GM21576 (cell line): ENCODE data around the gene EBLN2.

Source experiments
- ATAC-seq: cut with Tn5 transposase; IDR thresholded peaks from one replicate; pipeline ENCODE4 v1.9.1; 2021; ENCODE audit warnings: mild to moderate bottlenecking, moderate library complexity; ENCODE audit not compliant: unreplicated experiment

EBLN2 gene

DNA sequence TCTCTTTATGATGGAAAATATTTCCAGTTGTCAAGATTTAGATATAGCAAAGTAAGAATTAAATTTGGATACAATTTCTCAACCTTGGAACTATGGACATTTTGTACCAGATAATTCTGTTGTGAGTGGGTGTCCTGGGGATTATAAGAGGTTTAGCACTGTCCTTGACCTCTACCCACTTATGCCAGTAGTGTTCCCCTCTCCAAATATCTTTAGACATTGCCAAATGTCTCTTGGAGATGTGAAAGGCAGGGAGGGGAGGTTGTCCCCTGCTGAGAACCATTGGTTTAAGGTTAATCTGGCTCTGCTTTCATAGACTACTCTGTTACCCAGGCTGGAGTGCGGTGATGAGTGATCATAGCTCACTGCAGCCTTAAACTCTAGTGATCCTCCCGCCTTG is at the start of gene EBLN2:
Gene EBLN2, plus strand, starts transcription at position 244 of the 400 bp plus-strand sequence. CDS start 423 bp downstream, outside the sequence.
- ATAC-seq = no peak

DNA sequence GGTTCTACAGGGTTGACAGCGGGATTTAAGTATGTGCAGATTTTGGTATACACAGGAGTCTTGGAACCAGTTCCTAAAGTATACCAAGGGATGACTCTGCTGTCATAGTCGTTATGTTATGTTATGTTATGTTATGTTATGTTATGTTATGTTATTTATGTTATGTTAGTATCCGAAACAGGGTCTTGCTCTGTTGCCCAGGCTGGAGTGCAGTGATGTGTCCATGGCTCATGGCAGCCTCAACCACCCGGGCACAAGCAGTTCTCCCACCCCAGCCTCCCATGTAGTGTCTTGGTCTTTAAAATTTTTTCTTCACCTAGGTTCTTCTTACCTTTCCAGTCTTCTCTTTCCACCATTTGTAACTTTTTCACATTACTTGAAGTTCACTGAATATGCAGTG is 43.2 kb upstream of the EBLN2 start:
- no peak for ATAC-seq

DNA sequence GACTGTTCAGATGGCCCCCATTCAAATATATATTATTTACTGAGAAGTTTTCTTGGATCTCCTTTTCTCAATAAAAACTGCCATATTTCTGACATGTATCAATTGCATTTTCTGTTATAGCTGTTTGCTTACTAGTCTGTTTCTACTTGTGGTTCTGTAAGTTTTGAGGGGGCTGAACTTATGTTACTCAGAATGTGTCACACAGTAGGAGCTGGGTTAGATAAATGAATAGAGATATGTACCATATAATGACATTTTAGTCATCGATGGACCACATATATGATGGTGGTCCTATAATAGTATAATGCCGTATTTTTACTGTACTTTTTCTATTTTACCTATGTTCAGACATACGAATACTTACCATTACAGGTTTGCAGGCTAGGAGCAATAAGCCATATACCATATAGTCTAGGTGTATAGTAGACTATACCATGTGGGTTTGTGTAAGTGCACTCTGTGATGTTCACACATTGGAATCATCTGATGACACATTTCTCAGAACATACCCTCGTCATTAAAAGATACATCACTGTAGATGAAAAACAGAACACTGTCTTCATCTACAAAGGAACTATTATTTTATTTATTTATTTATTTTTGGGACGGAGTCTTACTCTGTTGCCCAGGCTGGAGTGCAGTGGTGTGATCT is 42.5 kb upstream of the EBLN2 start:
- ATAC-seq = no peak

- no peak for ATAC-seq
Observed at GRCh38 chr3:73021301-73021835, 40.1 kb upstream of the EBLN2 start.

DNA sequence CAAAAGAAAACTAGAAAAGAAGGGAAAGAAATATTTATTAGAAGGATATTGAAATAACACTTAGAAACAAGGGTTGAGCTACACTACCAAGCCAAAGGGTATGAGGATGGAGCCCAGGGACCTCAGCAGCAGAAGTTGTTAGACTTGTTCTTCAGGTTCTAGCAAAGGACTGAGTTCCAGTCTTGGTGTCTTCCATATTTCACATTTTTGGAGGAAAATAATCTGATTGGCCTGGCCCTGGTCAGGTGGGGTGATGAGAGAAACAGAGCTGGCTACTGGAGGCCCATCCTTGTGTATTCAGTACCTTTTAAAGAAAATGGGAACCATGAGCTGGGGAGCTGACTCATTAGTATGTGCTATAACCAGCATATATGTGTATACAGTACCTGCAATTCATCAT is 36.6 kb upstream of the EBLN2 start:
- no peak for ATAC-seq

- ATAC-seq = no peak
Observed at GRCh38 chr3:73026111-73026759, 35.2 kb upstream of the EBLN2 start.

- no peak for ATAC-seq
Observed at GRCh38 chr3:73026760-73027113, 34.7 kb upstream of the EBLN2 start.

- ATAC-seq = no peak
Observed at GRCh38 chr3:73028803-73029202, 32.7 kb upstream of the EBLN2 start.

DNA sequence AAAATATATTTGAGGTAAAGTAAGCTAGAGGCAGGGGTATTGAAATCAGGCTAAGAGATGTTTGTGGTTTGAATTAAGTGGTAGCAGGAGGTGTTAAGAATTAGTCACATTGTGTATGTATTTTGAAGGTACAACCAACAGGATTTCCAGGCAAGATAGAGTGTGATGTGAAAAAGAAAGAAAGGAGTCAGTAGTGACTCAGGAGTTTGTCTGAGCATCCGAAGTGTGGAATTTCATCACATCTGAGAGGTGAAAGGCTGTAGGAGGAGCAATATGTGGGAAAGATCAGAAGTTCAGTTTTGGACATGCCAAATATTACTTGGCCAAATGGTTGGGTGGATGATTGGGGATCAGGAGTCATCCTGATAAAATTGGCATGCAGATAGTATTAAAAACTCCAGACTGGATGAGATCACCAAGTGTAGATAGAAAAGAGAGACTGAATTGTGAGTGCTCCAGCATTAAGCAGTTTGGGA is 32.1 kb upstream of the EBLN2 start:
- ATAC-seq = no peak

- ATAC-seq = no peak
Observed at GRCh38 chr3:73030073-73030597, 31.3 kb upstream of the EBLN2 start.

GRCh38 chr3:73031573-73032103 is 29.8 kb upstream of the EBLN2 start:
- ATAC-seq = no peak

DNA sequence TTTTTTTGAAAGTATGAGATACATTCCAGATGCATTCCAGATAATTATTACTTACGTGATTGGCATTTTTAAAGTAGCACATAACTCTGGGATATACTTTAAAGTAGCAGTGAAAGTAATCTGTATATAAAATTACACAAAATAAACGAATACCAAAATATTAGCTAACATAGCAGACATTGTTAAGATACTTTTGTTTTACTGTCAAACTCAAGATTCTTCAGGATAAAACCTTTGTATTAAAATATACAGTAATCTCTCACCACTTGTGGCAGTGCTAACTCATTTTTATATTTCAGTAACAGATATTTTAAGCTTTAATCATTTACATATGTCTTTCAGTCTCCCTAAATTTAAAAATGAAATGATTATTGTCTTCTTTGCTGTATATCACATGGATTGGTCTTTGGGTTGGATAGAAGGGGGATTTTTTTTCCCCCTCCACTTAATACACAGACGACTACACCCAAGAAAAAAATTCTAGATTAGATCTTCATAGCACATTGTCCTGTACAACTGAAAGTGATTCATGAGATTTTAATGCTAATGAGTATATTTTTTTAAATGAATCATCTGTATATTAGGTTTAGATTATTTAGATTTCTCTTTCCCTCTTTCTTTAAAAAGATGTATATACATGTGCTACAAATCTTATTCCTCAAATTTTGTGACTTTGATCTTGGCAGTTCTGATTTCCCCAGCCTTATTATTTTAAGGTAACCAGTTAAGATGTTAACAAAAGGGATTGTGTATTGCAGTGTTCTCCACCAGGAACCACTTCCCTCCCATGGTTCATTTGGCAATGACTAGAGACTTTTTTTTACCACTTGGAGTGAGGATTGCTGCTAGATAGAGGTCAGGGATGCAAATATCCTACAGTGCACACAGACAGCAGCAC is 24.5 kb upstream of the EBLN2 start:
- ATAC-seq = no peak

DNA sequence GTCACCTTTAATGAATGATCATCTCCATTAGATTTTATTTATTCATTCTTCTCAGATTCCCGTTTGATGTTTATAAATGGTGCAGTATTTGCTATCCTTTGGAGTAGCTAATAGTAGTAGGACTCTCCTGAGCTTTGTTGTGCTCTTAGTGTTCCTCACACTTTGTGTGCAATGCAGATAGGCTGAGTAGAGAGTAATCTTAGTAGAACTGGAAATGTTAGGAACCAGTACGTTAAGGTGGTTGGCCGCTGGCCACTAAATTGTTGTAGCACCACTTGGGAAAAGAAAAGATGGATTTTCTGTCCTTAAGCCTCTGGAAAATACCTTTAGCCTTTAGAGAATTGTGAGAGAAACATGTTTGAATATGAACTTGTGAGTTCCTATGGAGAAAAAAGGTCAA is 19.9 kb upstream of the EBLN2 start:
- no peak for ATAC-seq

DNA sequence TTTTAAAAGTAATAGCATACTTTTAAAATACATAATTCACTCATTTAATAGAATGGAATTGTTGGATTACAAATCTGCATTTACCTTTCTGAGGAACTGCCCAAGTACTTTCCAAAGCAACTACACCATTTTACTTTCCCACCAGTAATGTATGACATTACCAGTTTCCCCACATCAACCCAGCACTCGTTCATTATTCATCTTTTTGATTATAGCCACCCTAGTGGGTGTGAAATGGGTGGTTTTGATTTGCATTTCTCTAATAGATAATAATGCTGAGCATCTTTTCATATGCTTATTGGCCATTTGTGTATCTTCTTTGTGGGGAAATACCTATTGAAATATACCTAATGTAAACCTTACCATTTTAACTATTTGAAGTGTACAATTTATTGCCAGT is 18.0 kb upstream of the EBLN2 start:
- no peak for ATAC-seq

DNA sequence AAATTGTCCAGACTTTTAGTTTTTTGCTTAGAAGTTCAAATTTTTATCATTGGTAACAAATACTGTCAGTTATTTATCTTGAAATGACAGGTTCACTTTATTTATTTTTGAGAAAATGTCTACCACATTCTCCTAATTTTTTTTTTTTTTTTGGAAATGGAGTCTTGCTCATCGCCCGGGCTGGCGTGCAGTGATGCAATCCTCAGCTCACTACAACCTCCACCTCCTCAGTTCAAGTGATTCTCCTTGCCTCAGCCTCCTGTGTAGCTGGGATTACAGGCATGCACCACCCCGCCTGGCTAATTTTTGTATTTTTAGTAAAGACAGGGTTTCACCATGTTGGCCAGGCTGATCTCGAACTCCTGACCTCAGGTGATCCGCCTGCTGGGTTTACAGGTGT is 16.1 kb upstream of the EBLN2 start:
- ATAC-seq = no peak

DNA sequence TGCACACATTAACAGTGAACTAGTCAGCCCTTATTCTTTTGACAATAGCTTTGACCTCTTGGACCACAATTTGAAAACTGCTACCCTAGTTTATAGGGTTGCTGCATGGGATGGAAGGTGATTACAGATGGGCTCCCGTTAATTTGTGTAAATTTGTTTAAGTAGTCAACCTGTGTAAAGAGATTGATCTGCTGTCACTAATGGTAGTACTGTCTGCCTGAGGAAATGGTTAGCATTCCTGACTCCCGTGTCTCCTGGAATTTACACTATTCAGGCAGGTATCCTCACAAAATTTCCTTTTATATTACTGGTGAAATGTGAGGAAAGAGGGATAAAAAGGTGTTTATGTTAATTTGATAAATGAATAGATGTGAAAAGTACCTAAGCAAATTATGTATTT is 15.3 kb upstream of the EBLN2 start:
- ATAC-seq = no peak

DNA sequence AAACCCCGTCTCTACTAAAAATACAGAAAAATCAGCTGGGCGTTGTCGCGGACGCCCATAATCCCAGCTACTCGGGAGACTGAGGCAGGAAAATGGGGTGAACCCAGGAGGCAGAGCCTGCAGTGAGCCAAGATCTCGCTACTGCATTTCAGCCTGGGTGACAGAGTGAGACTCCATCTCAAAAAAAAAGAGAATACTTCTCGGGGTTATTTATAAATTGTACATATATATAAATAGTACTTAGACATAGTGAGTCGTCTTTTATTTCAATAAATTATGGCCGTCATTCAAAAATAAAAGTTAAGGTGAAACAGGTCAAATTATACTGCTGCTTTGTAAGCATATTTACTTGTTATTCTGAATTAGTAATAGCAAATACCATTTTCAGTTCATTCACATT is 12.1 kb upstream of the EBLN2 start:
- ATAC-seq = no peak

- no peak for ATAC-seq
Observed at GRCh38 chr3:73052857-73053256, 8.6 kb upstream of the EBLN2 start.

DNA sequence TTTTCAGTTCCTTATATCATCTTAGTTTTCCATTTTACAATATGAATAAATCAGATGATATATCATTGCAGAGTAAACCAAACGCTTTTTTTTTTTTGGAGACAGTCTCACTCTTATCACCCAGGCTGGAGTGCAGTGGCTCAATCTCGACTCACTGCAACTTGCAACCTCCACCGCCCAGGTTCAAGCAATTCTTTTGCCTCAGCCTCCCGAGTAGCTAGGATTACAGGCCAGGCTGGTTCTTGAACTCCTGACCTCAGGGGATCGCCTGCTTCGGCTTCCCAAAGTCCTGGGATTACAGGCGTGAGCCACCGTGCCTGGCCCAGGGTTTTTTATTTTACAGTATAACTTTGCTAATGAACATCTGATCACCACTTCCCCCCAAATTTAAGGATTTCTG is 5.9 kb upstream of the EBLN2 start:
- no peak for ATAC-seq

DNA sequence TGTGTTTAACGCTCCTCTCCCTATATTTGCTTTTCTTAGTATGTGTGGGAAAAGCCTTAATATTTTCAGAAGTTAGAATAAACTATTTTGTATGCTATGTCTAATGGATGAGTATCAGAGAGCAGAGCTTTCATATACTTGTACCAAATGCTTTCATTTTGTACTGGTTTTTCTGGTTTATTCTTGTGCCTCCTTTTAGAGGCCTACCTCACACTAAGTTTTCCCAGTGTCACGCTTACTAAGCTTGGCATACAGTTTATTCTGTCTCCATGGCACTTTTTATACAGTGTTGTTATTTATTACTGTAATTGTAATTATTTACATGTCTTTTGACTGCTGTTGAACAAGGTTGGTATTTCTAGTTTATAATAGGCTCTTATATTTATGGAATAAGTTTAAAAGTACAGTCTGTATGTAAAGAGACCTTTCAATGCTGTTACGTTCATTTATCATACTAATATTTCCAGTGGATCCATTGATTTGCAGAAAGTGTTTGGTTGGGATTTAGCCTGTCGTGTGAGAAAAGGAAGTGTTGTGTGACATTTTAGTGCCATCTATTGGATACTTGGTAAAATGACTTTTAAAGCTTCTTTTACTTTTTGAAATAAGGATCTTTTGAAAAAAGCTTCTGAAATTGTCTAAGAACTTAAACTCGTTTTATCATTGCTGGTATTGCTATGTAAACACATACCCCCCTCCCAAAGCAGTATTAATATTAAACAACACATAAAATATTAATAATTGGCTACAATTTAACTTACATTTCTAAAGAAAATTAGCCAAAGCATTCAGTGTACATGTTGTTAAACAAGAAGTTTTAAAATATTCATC is 5.2 kb upstream of the EBLN2 start:
- ATAC-seq = no peak
